RCC 7860 (cell line): ENCODE measurements around the gene MORN1.

Source experiments
- DNase-seq: peaks from one replicate; pipeline ENCODE4 v3.0.0-alpha.2; 2015; ENCODE audit warnings: low spot score
- FAIRE-seq: peaks from 2 replicates; lab custom pipeline; 2012; peaks lifted over from hg19 to GRCh38; lab: Jason Lieb, UNC

MORN1 gene

DNA sequence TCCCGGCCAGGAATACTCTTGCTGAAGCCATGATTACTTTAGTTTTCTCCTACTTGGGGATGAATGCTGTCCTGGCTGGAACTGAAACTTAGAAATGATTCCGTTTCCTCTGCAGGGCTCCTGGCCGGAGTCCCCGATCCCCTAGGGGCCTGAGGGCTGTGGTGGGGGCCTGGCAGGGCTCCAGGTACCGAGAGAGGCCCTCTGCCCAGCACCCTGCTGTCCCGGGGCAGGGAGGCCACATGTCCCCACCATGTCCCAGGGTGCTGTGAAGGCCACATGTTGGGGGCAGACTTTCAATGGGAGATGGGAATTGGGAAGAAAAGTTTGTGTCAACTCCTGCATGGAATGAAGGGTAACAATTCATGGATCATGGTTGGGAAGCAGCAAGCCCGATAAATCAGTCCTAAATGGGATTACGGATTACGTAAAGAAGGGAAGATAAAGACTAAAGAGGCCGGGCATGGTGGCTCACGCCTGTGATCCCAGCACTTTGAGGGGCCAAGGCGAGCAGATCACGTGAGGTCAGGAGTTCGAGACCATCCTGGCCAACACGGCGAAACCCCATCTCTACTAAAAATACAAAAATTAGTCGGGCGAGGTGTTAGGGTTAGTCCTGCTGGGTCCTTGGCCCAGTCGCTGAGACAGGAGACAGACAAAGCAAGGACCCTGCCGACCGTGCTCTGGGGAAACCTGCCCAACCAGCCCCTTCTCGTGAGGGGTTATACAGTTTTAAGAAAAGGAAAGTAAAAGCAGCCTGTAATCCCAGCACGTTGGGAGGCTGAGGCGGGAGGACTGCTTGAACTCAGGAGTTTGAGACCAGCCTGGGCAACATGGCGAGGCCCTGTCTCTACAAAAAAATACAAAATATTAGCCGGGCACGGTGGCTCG, 37.6 kb downstream of the MORN1 start:
- FAIRE-seq (no peak), DNase-seq (no peak)

DNA sequence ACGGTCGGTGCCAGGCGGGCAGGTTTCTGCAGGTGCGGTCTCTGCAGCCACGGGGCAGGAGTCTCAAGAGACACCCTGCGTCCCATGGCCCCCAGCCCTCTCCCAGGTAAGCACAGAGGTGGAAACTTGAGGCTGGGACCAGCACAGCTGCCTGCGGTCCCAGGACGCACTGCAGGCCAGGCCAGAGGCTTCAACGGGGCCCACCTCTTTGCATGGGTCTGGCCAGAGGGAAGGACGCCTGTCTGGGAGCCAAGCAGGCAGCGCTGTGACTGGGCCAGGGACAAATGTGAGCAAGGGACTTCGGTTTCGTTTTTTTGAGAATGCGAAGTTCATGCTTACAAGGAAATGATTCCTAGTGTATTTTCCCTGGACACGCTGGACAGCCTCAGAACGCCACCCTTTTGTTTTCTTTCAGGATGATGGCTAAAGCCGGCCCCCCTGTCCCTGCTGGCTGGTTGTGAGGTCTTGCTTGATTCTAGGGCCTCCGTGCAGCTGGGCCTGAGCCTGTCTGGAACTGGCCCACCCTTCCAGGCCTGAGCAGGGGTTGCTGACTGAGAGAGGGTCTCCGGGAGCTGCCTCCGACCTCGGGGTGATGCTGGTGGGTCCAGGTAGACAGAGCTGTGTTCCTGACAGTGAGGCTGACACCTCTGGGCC, 38.3 kb downstream of the MORN1 start:
- FAIRE-seq (no peak), DNase-seq (no peak)

DNA sequence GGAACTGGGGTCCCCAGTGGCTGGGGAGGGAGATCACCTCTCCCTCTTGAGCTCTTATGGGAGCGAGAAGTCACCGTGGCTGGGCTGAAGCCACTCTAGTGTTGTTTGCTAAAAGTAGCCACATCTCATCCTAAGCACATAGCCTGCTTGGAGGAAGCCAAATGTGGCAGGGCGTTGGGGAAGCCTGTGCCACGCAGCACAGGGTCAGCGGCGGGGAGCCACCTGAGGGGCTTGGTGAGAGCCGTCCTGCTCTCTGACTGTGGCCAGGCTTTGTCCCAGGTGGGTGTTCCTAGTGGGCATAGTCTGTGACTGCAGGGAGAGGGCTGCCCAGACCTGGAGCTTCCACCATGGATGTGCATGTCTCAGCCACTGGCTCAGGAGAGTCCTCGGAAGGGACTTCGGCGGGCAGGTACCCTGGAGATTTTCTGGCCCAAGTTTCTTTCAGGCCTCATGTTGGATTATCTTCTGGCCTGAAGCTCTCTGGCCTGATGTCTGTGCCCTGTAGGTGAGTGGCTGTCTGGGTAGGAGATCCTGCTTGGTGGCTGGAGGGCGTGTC, 38.9 kb downstream of the MORN1 start:
- no peak for FAIRE-seq
- no peak for DNase-seq

DNA sequence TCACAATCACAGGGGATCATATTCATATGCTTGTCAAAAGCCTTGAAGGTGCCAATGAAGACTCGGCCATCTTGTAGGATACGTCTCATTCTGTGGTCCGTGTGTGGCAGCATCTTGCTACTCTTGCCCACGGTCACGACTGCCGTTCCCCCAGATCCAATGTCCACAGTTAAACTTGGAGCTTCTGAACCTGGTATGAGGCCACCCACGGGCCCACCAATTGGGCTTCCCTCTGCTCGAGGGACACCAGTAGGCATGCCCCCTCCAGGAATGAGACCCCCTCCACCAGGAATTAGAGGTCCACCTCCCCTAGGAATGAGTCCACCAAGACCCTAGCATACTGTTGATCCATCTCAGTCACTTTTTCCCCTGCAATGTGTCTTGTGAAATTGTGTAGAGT, 39.6 kb downstream of the MORN1 start:
- FAIRE-seq, result no peak
- DNase-seq, result no peak

DNA sequence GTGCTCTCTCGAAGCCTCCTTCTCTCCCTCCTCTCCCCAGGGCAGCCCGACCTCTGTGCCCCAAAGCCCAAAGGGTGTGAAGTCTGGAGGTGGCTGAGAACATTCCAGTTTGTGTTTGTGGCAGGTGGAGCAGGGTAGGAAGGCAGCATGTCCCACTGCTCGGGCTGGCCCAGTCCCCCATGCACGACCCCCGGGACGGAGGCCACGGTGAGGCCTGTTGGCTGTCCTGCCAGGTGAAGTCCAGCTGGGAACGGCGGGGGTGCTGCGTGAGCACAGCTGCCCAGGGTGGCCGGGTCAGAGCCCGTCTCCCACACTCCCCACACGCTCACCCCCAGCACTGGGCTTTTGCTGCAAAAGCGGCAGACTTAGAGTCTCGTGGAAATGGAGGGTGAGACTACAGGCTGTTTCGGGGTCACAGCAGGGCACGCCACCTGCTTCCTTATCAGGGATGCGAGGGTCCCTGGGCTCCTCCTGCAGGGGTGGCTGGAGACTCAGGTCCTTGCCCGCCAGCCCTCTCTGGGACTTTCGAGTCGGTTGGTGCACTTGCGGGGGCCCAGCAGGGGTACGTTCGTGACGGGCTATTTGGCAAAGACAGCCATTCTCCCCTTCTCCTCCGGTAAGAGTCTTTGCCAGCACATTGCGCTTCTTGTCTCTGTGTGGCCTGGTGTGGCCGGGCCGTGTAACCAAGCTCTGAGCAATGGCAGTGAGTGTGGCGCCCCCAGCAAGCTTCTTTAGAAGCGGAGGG, 40.3 kb downstream of the MORN1 start:
- no peak for DNase-seq
- no peak for FAIRE-seq

DNA sequence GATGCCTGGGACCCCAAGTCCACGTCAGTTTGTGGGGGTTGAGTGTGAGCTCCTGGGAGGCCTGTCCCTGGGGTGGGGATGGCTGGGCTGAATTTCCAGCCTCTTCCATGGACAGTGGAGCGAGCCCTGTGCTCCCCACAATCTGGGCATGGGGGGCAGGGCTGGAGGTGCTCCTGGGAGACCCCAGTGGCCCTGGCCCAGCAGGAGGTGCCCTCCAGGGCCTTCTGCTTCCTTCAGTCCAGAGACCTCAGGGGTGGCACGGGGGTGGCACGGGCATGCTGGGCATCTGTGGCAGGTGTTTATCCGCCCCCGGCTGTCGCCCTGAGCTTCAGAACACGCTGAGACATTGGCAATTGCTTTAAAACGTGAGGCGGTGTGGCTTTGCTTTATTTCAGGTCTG, 40.9 kb downstream of the MORN1 start:
- DNase-seq (no peak), FAIRE-seq (no peak)

DNA sequence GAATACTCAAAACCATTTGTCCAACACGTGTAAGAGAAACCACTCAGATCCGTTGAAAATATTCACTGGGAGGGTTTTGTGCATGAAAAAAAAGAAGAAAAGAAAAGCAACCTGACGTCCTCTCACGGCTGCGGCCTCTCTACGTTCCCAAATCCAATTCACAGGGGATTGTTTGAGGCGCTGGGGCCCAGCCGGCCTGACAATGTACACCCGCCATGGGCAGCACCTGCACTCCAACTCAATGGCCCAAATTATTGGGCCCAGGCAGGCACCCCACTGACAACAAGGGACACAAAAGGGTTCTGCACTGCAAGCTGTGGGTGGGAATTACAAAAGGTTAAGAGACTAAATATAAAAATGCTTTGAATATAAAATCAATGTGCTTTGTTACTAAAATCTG, 41.5 kb downstream of the MORN1 start:
- no peak for DNase-seq
- no peak for FAIRE-seq

DNA sequence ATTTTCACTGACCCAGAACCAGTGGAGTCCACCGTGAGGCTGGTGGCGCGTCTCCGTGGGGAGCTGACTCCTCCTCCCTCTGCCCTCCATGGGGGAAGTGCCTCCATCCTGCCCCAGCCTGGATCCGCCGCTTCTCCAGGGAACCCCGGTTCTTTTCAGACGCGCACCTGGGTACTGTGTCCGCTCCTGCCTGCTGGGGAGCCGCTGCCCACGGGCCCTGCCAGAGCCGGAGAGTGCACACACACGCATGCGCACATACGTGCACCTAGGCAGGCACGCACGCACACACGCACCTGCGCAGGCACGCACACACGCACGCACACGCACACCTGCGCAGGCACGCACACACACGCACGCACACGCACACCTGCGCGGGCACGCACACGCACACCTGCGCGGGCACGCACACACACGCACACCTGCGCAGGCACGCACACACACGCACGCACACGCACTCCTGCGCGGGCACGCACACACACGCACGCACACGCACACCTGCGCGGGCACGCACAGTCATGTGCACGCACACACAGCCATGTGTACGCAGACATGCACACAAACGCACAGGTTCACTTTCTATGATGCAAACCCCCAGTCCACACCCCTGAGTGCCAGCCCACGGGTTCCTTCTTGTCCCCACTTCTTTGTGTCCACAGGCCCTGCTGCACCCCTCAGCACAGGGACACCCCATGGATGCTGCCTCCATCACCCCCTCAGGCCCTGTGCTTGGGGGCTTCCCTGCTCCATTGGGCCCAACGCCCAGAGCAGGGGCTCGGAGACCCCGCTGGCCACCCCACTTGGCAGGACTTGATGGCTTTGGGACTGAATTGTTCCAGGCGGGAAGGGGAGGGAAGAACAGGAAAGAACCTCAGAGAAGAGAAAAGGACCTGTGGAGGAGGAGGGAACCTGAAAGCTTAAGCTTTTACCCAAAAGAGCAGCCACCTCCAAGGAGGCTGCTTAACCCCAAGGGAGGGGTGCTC, 42.7 kb downstream of the MORN1 start:
- FAIRE-seq (no peak), DNase-seq (no peak)

DNA sequence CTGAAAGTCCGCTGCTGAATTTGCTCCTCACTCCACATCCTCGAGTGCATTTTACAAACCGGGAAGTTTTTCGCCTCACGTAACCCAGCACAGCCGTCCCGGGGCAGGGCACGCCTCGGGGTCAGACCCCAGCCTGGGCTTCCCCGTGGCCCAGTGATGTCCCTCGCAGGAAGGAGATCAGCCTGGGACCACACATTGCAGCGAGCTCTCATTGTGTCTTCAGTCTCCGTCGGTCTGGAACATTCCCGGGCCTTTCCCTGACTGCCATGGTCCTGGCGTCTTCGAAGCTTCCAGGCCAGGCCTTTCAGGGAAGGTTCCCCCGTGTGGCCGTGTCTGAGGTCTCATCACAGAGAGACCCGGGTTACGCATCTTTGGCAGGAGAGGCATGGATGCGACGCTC, 43.5 kb downstream of the MORN1 start:
- FAIRE-seq, result no peak
- no peak for DNase-seq

DNA sequence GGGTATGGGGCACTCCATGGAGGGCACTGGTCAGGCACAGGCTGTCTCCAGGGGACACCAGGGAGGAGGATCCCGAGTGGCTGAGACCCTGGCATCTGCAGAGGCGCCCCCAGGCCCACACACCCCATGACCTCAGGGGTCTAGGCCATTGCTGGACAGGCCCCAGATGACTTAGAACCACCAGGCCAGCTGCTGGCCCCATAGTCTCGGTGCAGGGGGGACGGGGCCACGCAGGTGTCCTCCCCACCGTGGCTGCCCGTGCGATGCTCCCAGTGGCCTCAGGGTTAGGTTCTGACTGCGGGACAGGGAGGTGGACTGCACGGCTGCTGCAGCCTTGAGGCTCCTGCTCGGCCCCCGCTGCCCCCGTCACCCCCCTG, 44.0 kb downstream of the MORN1 start:
- DNase-seq, result no peak
- FAIRE-seq, result no peak

DNA sequence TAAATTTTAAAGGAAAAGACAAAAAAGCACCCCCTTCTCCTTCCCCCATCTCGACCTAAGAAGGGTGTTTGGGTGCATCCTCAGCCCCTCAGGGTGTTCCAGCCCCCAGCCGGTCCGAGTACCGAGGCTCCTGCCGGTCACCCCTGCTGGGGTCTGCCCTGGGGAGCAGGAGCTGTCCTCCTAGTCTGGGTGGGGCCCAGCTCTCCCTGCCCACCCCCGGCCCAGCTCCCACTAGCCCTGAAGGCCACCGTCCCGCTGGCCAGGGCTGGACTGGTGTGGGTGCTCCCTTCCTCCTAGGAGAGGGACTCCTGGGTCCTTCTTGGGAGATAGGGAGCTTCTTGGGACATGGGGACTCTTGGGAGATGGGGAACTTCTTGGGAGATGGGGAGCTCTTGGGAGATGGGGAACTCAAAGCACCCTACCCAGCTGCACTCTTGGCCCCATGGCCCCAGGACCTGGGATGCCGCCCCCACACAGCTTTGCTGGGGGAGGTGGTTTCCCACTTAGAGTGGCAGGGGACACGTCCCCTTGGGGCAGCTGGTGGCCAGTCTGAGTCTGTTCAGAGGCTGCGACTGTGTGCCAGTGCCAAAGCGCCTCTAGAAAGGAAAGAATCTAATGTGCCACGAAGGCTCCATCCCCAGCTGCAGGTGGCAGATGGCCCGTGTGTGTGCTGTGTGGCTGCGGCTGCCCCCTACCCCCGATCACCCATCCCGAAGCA, 44.5 kb downstream of the MORN1 start:
- DNase-seq (no peak), FAIRE-seq (no peak)

DNA sequence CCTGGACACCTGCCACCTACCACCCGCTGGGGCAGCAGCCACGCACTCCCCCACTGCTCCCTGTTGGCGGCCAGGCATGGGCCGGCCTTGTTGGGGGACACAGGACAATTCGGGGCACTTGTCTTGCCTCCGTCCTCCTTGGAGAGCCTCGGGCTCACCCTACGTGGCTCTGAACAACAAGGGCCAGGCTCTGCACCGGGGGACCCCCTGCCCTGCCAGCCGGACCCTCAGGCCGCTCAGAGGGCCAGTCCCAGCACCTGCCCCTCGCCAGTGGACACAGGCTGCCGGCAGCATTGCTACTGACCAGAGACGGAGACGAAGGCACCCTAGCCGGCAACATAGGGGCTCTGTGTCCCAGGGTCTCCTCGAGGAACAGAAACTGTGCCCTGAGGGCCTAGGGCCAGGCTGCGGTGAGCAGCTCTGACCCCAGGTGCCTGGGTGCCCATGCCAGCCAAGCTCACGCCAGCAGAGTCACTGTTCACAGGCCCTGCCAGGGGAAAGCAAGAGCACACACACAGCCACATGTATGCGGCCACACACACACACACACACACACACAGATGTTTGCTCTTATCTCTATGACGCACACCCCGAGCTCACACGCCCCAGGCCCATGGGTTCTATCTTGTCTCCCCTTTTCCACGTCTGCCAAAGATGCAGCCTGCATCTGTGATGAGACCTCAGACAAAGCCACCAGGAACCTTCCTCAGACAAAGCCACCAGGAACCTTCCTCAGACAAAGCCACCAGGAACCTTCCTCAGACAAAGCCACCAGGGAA, 45.9 kb downstream of the MORN1 start:
- no peak for FAIRE-seq
- DNase-seq, result no peak

DNA sequence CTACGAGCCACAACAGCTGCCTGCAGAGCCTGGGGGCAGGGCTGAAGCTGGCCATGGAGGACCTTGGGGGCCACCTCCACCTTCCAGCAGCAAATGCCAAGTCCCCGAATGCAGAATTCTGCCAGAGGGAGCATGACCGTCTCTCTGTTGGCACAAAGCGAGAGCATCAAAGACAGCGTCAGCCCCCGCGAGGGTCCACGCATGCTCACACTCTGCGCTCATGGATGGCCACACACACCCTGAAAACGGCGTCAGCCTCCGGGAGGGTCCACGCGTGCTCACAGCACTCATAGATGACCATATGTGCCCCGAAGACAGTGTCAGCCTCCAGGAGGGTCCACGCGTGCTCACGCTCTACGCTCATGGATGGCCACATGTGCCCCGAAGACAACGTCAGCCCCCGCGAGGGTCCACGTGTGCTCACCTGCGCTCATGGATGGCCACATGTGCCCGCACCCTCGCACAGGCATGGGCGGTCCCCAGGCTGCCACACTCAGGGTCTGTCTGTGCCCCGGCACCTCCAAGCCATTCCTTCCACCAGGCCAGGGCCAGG, 46.5 kb downstream of the MORN1 start:
- no peak for FAIRE-seq
- DNase-seq, result no peak

DNA sequence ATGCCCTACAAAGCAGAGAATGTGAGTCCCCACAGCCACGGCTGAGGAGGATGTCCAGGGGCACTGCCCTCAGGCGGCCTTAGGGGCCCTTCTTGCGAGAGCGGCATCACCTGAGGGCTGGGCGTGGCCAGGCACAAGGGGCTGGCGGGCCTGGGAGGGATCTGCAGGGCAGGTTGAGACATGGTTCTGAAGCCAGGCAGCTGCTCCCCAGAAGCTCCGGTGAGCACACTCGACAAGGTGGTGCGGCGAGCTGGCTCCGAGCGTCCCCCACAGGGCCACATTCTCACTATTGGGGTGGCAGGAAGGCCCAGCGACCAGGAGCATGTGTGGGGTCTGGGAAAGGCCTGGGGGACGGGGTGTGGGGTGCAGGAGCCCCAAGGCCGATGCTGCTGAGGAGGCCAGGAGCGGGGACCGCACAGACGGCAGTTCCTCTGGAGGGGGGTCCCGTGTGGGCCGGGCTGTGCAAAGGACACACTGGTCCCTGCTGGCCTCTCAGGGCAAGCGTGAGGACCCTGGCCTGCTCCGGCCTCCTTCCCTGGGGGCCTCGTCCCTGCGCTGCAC, 47.2 kb downstream of the MORN1 start:
- FAIRE-seq, result no peak
- no peak for DNase-seq

DNA sequence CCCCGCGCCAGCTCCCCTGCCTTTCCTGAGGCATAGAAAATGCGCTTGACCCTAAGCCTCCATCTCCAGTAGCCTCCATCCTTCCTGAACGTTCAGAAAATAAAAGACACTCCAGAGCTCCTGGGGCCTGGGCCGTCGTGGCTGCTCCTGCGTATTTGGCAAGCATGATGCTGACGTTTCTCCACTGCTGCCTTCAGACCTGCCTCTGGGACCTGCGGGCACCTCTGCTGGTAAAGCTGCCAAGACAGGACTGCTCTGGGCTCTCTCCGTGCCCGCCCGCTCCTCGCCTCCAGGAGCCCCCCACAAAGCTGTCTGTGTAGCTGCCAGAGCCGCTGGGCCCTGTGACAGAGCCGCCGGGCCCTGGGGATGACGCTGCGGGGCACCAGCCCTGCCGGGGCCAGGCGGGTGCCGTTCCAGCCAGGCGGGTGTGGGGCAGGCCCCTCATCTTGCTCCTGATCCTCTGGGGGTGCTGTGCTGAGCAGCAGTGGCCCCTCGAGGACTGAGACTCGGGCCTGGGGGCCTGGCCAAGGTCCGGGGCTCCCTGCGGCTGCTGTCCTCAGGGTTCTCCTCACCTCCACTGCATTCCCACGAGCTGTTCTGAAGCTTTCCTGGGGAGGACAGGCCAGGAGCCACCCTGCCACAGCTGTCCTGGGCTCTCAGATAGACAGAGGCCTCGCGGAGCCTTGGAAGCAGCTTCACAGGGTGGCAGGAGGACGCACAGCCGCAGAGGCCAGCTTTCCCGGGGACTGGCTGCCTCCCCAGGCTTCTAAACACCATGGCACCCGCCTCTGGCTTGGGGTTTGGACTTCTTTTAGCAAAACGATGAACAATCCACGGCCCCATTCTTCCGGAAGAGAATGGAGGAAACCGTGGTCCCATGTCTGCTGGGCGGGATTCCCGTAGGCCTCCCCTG, 48.1 kb downstream of the MORN1 start:
- DNase-seq (no peak), FAIRE-seq (no peak)

DNA sequence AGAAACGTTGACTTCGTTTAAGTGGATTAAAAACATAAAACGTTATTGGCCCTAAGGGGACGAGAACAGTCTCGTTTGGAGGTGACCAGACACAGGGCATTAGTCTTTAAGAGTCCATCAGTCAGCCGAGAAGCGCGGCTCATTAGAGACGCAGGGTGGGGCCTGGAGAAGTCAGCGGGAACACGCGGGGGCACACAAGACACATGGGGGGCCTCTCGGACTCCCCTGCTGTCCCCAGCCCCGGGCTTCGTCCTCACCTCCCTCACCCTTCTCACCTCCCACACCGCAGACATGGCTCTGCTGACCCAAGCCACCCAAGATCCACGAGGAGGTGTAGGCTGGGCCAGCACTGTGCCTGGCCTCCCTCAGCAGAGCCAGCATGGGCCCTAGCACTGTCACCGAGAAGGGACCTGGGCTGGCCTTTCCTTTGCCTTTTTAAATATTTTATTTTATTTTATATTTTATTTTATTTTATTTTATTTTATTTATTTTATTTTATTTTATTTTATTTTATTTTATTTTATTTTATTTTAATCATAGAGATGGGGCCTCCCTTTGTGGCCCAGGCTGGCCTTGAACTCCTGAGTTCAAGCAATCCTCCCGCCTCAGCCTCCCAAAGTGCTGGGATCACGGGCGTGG, 48.9 kb downstream of the MORN1 start:
- DNase-seq (no peak), FAIRE-seq (no peak)
